NT2/D1 (cell line): ENCODE measurements around the gene RAI2.

Source experiments
- YY1 ChIP-seq: IDR thresholded peaks from 2 replicates; pipeline ENCODE4 v1.6.1; 2011; ENCODE audit not compliant: insufficient read length, insufficient read depth
- ZNF274 ChIP-seq: IDR thresholded peaks from 2 replicates; pipeline ENCODE4 v1.6.1; 2011; ENCODE audit warnings: mild to moderate bottlenecking, low read depth, low read length

- TF ChIP-seq YY1, result no peak
- TF ChIP-seq ZNF274, result no peak
These were observed 102.7 kb downstream of the RAI2 start for GRCh38 chrX:17758382-17758781.
